ENCODE data around the gene POTED.
"Not testable (repeated sequence)": the region's sequence is repeated elsewhere in the genome, so short reads cannot be mapped to it uniquely, and the experiment has no call there.

POTED gene

GRCh38 chr21:13609477-13609876, at the start of gene POTED:
Gene POTED (plus strand): TSS chr21:13609777. CDS start chr21:13610229, 452 bp downstream.
- not testable (repeated sequence) for DNase-seq

DNA sequence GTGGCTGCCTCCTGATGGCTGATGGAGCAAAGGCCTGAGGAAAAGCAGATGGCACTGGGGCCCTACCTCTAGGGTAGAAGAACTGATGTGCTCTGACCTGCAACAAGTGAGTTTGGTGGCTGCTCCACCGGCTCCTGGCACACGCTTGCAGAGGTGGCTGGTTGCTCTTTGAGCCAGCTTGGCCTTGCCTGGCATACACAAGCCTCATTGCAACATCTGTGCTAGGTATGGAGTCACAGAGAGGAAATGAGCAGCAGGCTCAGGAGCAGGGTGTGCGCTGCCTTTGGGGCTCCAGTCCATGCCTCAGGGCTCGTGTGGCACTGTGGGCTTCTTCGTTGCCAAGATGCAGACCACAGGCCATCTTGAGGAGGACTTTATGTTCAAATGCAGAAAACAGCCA, 40.5 kb downstream of the POTED start:
- not testable (repeated sequence) for DNase-seq

DNA sequence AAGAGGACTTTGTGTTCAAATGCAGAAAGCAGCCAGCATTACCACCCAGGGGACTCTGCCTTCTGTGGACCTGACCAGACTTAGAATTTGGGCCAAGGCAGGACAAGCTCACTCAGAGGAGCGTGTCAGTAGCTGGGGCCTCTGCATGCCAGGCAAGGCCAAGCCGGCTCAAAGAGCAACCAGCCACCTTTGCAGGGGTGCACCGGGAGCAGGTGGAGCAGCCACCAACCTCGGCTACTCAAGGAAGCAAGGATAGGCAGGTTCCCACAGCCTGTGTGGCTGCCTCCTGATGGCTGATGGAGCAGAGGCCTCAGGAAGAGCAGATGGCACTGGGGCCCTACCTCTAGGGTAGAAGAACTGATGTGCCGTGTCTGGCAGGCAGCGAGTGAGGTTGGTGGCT, 42.2 kb downstream of the POTED start:
- DNase-seq = not testable (repeated sequence)
